Common myeloid progenitor, CD34-positive (primary cell): ENCODE measurements around the gene USH2A.

ENCODE experiments used
- CTCF ChIA-PET: fragments of 350-600 bp; sonication (Branson Sonifier 250); formaldehyde crosslinking; loops from one replicate; lab custom pipeline; 2021; ENCODE audit warnings: antibody characterized with exemption; lab: Charles Lee
- POLR2A ChIA-PET: fragments of 350-600 bp; sonication (Branson Sonifier 250); formaldehyde crosslinking; loops from one replicate; lab custom pipeline; 2021; ENCODE audit warnings: antibody characterized with exemption; lab: Charles Lee
- DNase-seq, 3 donors: peaks; one replicate each; pipeline versions ENCODE4 v3.0.0 to v3.0.0-alpha.2; 2013
- H3K27ac ChIP-seq, 2 experiments: 1 replicate in 1 of 2; 2 replicates in 1 of 2; pipeline ENCODE4 v1.7.0; 2013; ENCODE audit warnings: inconsistent platforms in 2 of 2, low read length in 2 of 2, mild to moderate bottlenecking in 2 of 2, low read depth in 1 of 2, moderate library complexity in 1 of 2; ENCODE audit not compliant: severe bottlenecking in 2 of 2, insufficient read depth in 1 of 2, poor library complexity in 1 of 2
- H3K27me3 ChIP-seq, 5 experiments: replicated peaks in 2 of 5; 1 replicate in 3 of 5; 2 replicates in 2 of 5; pipeline versions ENCODE4 v1.6.1 to v1.7.0; 2013; ENCODE audit warnings: low read length in 4 of 5, mild to moderate bottlenecking in 2 of 5, moderate library complexity in 2 of 5, inconsistent platforms in 1 of 5; ENCODE audit not compliant: insufficient read depth in 5 of 5, control insufficient read depth in 4 of 5
- H3K36me3 ChIP-seq, 4 experiments: 1 replicate in 2 of 4; 2 replicates in 2 of 4; pipeline versions ENCODE4 v1.6.1 to v1.7.0; 2013; ENCODE audit warnings: low read length in 3 of 4, control low read depth in 1 of 4, mild to moderate bottlenecking in 1 of 4; ENCODE audit not compliant: control insufficient read depth in 4 of 4, insufficient read depth in 4 of 4
- H3K4me1 ChIP-seq, 4 experiments: 1 replicate in 3 of 4; 2 replicates in 1 of 4; pipeline versions ENCODE4 v1.6.1 to v1.7.1; 2013; ENCODE audit warnings: low read length in 3 of 4, mild to moderate bottlenecking in 3 of 4, control low read depth in 1 of 4, inconsistent platforms in 1 of 4, moderate library complexity in 1 of 4; ENCODE audit not compliant: control insufficient read depth in 4 of 4, insufficient read depth in 4 of 4; ENCODE audit errors: control extremely low read depth in 1 of 4
- H3K4me3 ChIP-seq, 7 experiments: 1 replicate in 4 of 7; 2 replicates in 3 of 7; pipeline versions ENCODE4 v1.5.1 to v1.7.0; 2013; ENCODE audit warnings: mild to moderate bottlenecking in 7 of 7, low read length in 6 of 7, moderate library complexity in 6 of 7, inconsistent platforms in 2 of 7, low read depth in 2 of 7, control low read depth in 1 of 7; ENCODE audit not compliant: insufficient read depth in 4 of 7, control insufficient read depth in 1 of 7; ENCODE audit errors: extremely low read depth in 1 of 7
- H3K9me3 ChIP-seq, 5 experiments: 1 replicate in 4 of 5; 2 replicates in 1 of 5; pipeline versions ENCODE4 v1.6.1 to v1.7.1; 2013; ENCODE audit warnings: low read length in 4 of 5, mild to moderate bottlenecking in 2 of 5, inconsistent platforms in 1 of 5, low read depth in 1 of 5, moderate library complexity in 1 of 5; ENCODE audit not compliant: control insufficient read depth in 4 of 5, insufficient read depth in 2 of 5; ENCODE audit errors: control extremely low read depth in 1 of 5
- WGBS: methylation state at CpG from one replicate; pipeline ENCODE4 v1.1.5; 2013; ENCODE audit not compliant: insufficient coverage; 5-methylcytosine and 5-hydroxymethylcytosine counted together

USH2A gene

GRCh38 chr1:215889871-215890270 lies 533.4 kb downstream of the USH2A start:
- ChIA-PET CTCF (no interaction called here), POLR2A (no interaction called here)
- Histone ChIP-seq H3K9me3 (no peaks in the 10 kb centered on the region), H3K4me1 (peaks cover 0 to 8% (median 0%) of the 10 kb centered on the region in 4 experiments), H3K27me3 (peaks cover 0 to 5% (median 0%) of the 10 kb centered on the region in 5 experiments), H3K36me3 (no peaks in the 10 kb centered on the region), H3K4me3 (no peak overlapping the region), H3K27ac (no peak overlapping the region)
- no peak for DNase-seq
- WGBS, result 100% methylated on average over 3 of the region's 3 CpGs

- Histone ChIP-seq H3K4me1 (peaks cover 0 to 2% (median 0%) of the 10 kb centered on the region in 4 experiments), H3K27ac (no peak overlapping the region), H3K36me3 (no peaks in the 10 kb centered on the region), H3K9me3 (no peaks in the 10 kb centered on the region), H3K27me3 (peaks cover 0 to 5% (median 0%) of the 10 kb centered on the region in 5 experiments), H3K4me3 (no peak overlapping the region)
- CTCF ChIA-PET, result no interaction called here
- no peak for DNase-seq
- WGBS, result 81% methylated on average over 5 of the region's 6 CpGs
- POLR2A ChIA-PET, result no interaction called here
These were observed 535.1 kb downstream of the USH2A start for GRCh38 chr1:215888159-215888558.

- Histone ChIP-seq H3K27ac (no peak overlapping the region), H3K27me3 (peaks cover 0 to 5% (median 0%) of the 10 kb centered on the region in 5 experiments), H3K36me3 (no peaks in the 10 kb centered on the region), H3K4me1 (peaks cover 0 to 2% (median 0%) of the 10 kb centered on the region in 4 experiments), H3K9me3 (no peaks in the 10 kb centered on the region), H3K4me3 (no peak overlapping the region)
- WGBS, result 100% methylated on average over 1 of the region's 2 CpGs
- CTCF ChIA-PET, result no interaction called here
- DNase-seq, result no peak
- POLR2A ChIA-PET, result no interaction called here
These were observed 535.6 kb downstream of the USH2A start for GRCh38 chr1:215887627-215888026.

- ChIA-PET CTCF (no interaction called here), POLR2A (no interaction called here)
- H3K4me3 ChIP-seq, result no peak overlapping the region
- no peak for DNase-seq
- no peak overlapping the region for H3K27ac ChIP-seq
- H3K9me3 ChIP-seq, result peaks cover 0 to 2% (median 0%) of the 10 kb centered on the region in 5 experiments
- H3K27me3 ChIP-seq, result no peaks in the 10 kb centered on the region
- H3K4me1 ChIP-seq, result no peaks in the 10 kb centered on the region
- WGBS, result no CpG with 5 or more reads among the region's 3 CpGs
- no peaks in the 10 kb centered on the region for H3K36me3 ChIP-seq
These were observed 540.2 kb downstream of the USH2A start for GRCh38 chr1:215883004-215883403.

- Histone ChIP-seq H3K4me3 (no peak overlapping the region), H3K4me1 (no peaks in the 10 kb centered on the region), H3K9me3 (peaks cover 0 to 2% (median 0%) of the 10 kb centered on the region in 5 experiments), H3K36me3 (no peaks in the 10 kb centered on the region), H3K27ac (no peak overlapping the region), H3K27me3 (no peaks in the 10 kb centered on the region)
- no peak for DNase-seq
- CTCF ChIA-PET, result no interaction called here
- WGBS, result 90% methylated on average over 5 of the region's 5 CpGs
- POLR2A ChIA-PET, result no interaction called here
These were observed 544.4 kb downstream of the USH2A start for GRCh38 chr1:215878843-215879242.

GRCh38 chr1:215878128-215878527 lies 545.1 kb downstream of the USH2A start:
- WGBS, result 100% methylated on average over 3 of the region's 5 CpGs
- CTCF ChIA-PET, result no interaction called here

GRCh38 chr1:215877452-215877951 lies 545.7 kb downstream of the USH2A start:
- H3K4me1 ChIP-seq, result no peaks in the 10 kb centered on the region
- no peak overlapping the region for H3K27ac ChIP-seq
- ChIA-PET POLR2A (no interaction called here), CTCF (no interaction called here)
- 85% methylated on average over 5 of the region's 5 CpGs for WGBS
- no peaks in the 10 kb centered on the region for H3K36me3 ChIP-seq
- peaks cover 0 to 1% (median 0%) of the 10 kb centered on the region in 5 experiments for H3K9me3 ChIP-seq
- no peak for DNase-seq
- no peaks in the 10 kb centered on the region for H3K27me3 ChIP-seq
- H3K4me3 ChIP-seq, result no peak overlapping the region

More at GRCh38 chr1:215878128-215878527, 545.1 kb downstream of the USH2A start:
- H3K4me3 ChIP-seq, result no peak overlapping the region
- POLR2A ChIA-PET, result no interaction called here
- no peak overlapping the region for H3K27ac ChIP-seq
- peaks cover 0 to 2% (median 0%) of the 10 kb centered on the region in 5 experiments for H3K9me3 ChIP-seq
- no peaks in the 10 kb centered on the region for H3K27me3 ChIP-seq
- DNase-seq, result no peak
- H3K36me3 ChIP-seq, result no peaks in the 10 kb centered on the region
- H3K4me1 ChIP-seq, result no peaks in the 10 kb centered on the region
